ENCODE measurements around the gene CALML4.
"Not testable (repeated sequence)": the region's sequence is repeated elsewhere in the genome, so short reads cannot be mapped to it uniquely, and the experiment has no call there.

CALML4 gene

DNA sequence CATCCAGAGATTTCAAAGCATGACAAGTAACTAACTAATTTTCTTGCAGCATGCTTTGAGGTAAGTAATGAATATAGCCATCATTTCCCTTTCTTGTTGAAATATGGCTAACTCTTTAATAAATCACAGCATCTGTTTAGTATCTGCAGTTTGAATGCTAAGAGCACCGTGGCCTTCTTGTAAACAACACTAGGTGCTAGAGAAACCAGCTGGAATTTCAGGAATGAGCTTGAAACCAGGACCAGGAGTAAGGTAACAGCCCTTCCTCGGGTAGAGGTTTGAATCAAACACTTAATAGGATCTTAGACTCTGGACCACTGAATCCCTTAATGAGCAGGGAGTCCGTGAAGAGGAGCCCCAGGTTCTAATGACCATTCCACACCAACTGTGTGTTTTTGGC lies 13.6 kb downstream of the CALML4 start:
- no peak for DNase-seq (ENCODE audit: low read depth, low spot score)

DNA sequence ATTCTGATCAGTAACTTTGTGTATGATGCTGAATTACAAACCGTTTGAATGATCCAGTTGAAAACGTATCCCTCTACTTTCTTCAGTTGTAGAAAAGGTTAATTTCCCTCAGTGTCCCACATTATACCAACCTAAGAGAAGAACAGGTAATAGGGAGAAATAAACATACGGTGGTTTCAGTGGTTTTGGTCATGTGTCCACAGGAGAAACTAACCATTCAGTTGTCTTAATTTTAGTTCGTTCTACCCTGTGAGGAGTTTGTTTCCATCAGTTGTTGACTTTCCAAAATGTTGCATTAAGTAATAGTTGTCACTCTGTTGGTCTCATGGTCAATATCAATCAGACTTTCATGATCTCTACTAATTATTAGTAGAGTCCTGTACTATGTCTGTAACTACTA lies 15.1 kb downstream of the CALML4 start:
- no peak for DNase-seq (ENCODE audit: low read depth, low spot score)

DNA sequence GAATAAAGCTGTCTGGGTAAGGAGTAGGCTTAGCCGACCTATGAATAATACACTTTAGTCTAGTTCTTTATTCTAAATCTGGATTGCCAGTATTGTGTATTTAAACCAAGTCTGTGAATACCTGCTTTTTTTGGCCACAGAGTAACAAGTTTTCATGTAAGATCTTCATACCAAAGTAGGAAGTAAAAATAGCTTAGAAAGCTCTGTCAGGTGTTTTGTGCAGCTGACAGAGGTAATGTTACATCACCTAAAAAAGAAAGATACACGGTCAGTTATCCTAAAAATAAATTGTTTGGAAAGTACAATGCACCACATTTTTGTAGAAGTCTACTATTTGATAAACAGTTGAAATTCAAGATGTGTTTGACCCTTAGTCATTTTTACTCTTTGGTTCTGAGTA lies 16.5 kb downstream of the CALML4 start:
- no peak for DNase-seq (ENCODE audit: low read depth, low spot score)

DNA sequence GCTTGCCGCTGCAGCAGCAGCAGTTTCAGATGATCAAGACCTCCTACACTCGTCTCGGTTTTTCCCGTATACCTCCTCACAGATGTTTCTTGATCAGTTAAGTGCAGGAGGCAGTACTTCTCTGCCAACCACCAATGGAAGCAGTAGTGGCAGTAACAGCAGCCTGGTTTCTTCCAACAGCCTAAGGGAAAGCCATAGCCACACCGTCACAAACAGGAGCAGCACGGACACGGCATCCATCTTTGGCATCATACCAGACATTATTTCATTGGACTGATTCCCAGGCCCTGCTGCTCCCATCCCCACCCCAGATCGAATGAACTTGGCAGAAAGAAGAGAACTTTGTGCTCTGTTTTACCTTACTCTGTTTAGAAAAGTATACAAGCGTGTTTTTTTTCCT lies 17.6 kb downstream of the CALML4 start:
- DNase-seq (ENCODE audit: low read depth, low spot score): no peak

DNA sequence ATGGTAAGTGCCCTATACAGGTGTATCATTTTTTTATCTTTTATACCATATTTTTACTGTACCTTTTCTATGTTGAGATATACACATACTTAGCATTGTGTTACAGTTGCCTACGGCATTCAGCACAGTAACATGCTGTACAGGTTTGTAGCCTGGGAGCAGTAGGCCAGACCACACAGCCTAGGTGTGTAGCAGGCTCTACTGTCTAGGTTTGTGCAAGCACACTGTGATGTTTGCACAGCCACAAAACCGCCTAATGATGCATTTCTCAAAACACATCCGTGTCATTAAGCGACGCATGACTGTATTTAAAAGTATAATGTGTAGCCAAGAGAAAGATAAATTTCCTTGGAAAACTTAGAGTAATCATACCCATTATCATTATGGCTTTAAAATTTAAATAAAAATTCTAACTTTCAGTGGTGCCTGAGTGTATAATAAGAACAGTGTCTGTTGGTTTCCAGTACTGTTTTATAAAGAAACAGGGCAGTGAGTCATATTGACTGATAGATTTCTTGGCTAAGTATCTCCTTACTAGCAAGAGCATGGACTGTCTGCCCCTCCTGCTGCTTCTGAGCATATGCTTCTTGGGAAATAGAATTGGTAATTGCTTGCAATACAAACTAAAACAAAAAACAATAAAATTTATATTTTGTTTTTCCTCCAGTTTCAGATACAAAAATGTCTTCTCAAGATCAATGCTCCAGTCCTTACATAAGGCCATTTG lies 18.3 kb downstream of the CALML4 start:
- no peak for DNase-seq (ENCODE audit: low read depth, low spot score)

DNA sequence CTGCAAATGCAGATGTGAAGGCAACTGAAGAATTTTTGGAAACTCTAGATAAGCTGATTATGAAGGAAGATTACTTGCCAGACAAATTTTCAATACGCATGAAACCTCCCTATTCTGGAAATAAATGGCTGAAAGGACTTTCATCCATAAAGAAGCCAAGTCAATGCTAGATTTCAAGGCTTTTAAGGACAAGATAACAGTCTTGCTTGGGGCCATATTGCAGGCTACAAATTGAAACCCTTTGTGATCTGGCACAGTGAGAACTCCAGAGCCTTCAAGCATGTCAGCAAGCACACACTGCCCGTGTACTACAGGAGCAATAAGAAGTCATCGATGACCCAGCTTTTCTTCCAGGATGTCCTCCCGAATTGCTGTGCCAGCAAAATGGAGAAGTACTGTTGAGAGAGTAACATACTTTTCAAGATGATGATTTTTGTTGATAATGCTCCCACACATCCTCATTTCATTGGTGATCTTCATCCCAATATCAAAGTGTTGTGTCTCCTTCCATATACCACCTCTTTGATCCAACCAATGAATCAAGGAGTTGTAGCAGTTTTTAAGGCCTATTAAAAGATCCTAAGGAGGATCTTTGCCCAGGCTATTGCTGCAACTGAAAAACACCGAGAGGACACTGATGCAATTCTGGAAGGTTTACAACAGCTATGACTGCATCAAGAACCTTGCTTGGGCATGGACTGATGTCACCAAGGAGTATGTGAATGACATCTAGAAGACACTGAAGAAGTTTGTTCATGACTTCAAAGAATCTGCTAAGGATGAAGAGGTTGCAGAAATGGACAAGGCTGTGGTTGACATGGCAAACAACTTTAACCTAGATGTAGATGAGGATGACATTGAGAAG lies 20.3 kb downstream of the CALML4 start:
- no peak for DNase-seq (ENCODE audit: low read depth, low spot score)

DNA sequence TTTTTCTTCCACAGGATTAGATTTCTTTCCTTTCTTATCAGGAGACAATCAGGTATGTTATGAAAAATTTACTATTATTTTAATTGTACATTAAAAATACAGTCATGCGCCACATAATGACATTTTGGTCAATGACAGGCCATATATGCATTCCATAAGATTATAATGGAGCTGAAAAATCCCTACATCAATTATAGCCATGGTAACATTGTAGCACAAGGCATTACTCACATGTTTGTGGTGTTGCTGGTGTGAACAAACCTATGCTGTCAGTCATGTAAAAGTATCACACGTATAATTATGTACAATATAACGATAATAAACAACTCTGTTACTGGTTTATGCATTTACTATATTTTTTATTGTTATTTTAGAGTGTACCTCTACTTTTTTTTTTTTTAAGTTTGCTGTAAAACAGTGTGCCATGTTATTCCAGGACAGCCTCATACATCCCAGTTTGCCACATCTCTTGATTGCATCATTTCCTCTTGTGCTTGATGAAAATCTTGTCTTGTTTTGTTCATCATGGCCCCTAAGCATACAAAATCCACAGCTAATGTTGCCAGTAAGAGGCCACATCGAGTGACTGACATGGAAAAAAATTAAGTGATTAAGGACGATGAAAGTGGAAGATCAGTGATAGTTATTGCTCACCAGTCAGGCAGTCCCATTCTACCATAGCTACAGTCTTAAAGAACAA lies 21.4 kb downstream of the CALML4 start:
- no peak for DNase-seq (ENCODE audit: low read depth, low spot score)

DNA sequence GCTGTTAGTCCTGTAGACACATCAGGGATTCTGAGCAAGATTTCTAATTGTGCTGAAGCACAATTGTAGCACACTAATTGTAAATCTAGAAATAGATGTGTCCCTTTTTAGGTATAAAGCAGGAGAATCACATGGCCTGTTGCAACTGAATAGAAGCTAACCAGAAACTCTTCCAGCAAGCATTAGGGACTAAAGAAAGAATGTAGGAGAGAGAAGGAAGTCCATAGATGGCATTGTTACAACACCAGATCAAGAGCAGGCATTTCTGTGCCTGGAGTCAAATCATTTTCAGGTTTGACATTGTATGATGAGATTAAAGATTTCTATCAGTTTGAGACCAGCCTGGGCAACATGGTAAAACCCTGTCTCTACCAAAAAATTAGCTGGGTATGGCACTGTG lies 27.4 kb downstream of the CALML4 start:
- DNase-seq (ENCODE audit: low read depth, low spot score): no peak

DNA sequence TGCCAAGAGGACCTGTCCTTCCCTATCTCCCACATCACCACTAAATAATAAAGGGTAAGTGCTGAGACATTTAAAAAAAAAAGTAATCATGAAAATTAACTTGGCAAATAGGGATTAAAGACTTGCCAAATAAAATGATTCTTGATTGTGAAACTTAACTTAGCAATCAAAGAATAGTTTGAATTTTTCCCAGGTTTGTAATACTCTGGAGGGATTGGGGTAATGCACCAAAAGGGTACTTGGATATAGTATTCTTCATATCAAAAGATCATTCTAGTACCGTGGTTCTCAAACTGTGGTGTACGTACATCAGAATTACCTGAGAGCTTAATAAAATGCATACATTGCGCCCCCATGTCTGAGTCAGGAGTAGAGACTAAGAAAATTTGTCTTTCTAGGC lies 28.5 kb downstream of the CALML4 start:
- DNase-seq (ENCODE audit: low read depth, low spot score): no peak

DNA sequence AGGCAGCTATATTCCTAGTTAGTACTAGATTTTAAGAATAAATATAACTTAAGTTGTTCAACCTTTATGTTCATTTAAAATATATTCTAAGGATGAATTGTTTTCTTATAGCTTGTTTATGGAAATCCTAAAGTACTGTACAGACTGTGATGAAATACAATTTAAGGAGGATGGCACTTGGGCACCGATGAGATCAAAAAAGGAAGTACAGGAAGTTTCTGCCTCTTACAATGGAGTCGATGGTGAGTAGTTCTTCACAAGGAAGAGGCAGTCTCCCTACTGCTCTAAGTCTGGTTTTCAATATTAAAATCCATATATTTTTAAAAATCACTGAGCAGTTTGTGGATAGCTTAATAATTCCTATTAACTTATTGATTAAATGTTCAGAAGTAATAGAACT lies 29.6 kb downstream of the CALML4 start:
- DNase-seq (ENCODE audit: low read depth, low spot score): no peak

DNA sequence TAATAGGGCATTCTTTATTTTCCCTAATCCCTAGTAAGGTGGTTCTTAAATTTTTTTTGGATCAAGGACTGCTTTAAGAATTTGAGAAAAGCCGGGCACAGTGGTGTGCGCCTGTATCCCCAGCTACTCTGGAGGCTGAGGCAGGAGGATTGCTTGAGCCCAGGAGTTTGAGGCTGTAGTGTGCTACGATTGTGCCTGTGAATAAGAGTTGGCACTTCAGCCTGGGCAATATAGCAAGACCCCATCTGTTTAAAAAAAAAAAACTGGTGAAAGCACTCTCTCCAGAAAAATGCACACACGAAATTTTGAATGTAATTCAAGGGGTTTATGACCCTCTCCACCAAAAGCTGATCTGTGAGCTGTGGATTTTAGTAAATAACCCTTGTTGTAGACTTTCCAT lies 32.0 kb downstream of the CALML4 start:
- DNase-seq (ENCODE audit: low read depth, low spot score): no peak

DNA sequence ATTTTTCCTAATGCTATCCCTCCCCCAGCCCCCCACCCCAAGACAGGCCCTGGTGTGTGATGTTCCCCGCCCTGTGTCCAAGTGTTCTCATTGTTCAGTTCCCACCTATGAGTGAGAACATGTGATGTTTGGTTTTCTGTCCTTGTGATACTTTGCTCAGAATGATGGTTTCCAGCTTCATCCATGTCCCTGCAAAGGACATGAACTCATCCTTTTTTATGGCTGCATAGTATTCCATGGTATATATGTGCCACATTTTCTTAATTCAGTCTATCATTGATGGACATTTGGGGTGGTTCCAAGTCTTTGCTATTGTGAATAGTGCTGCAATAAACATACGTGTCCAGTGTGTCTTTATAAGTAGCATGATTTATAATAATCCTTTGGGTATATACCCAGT lies 33.1 kb downstream of the CALML4 start:
- DNase-seq (ENCODE audit: low read depth, low spot score): not testable (repeated sequence)

DNA sequence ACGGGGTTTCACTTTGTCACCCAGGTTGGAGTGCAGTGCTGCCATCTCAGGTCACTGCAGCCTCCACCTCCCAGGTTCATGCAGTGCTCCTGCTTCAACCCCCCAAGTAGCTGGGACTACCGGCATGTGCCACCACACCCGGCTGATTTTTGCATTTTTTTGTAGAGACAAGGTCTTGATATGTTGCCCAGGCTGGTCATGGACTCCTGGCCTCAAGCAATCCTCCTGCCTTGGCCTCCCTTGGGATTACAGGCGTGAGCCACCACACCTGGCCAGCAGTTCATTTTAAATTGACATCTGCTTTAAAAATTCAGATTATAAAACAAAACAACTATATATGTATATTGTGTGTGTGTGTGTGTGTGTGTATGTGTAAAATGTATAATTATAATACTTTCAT lies 38.3 kb downstream of the CALML4 start:
- no peak for DNase-seq (ENCODE audit: low read depth, low spot score)

DNA sequence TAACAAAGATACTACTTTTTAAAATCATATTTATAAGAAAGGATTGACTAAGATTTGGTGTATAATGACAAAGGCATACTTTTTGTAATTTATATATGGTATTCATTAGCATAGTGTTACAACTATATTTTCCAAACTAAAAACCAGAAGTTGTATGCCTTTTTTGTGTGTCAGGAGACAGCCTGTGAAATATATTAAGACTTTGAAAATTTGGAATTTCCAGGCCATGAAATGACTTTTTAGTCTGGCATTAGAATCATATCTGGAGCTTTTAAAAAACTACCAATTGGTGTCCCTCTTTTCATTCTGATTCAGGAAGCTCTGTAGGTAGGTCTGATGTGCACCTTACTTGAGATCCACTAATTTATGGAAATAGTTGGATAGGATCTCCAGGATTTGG lies 41.9 kb downstream of the CALML4 start:
- DNase-seq (ENCODE audit: low read depth, low spot score): no peak

DNA sequence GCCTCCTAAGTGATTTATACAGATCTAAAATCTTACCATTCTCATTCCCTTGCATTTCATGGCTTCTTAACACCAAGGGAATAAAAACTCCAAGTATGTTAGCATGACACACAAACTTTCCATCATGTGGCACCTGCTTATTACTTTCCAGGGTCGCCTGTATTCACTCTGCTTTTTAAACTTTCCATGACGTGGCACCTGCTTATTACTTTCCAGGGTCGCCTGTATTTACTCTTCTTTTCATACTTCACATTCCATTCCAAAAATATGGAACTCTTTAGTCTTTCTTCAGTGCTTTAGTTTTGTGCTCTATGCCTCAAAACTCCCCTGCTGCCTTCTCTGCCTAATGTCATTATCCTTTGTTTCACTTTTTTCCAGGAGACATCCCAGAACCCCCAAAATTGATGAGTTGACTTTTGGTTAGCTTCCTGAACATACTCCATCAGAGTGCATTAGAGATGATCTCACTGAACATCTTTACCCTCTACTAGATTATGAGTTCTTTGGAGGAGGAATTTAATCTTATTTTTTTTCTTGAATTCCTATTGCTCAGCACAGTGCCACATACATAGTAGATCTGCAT lies 47.0 kb downstream of the CALML4 start:
- no peak for DNase-seq (ENCODE audit: low read depth, low spot score)

DNA sequence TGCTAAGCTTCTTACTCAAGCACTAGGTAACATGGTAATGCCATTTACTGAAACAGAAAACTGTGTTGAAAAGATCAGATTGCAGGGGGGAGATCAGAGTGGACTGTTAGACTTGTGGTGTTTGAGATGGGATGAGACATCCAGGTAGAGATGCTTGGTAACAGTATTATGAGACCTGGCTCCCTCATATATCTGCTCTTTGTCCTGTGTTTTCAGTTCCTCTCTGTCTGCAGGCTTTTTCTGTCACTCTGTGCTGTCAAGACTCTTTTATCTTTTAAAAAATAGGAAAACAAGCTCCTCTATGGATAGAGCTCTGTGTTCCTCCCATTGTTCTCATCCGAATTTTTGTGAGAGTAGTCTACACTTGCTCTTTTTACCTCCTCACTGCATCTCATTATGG lies 48.1 kb downstream of the CALML4 start:
- DNase-seq (ENCODE audit: low read depth, low spot score): no peak

DNA sequence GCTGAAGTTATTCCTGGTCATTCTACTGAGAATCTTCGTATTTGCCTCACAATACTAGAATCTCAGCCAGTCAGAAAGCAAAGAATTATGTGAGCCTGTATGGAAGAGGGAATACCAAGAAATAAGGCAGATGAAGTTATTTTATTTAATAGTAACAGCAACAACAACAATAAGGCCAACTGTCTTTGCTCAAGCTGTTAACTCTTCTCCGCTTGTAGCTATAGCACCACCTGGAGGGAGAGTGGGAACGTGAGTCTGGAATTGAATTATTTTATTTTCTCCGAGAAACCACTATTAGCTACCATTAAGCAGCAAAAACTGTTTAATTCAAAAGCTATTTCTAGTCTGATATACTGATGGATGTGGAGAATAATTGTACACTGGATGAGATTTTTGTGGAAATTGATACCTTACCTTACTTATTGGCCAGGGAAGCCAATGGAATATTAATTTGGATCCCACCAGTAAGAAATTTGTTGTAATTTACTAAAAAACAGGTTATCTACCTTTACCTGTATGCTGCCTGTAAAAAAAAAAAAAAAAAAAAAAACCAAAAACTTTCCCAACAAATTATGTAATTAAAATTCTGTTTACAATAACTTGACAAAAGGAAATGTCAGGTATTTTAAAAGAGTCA lies 50.1 kb downstream of the CALML4 start:
- DNase-seq (ENCODE audit: low read depth, low spot score): peak; percentile 15

DNA sequence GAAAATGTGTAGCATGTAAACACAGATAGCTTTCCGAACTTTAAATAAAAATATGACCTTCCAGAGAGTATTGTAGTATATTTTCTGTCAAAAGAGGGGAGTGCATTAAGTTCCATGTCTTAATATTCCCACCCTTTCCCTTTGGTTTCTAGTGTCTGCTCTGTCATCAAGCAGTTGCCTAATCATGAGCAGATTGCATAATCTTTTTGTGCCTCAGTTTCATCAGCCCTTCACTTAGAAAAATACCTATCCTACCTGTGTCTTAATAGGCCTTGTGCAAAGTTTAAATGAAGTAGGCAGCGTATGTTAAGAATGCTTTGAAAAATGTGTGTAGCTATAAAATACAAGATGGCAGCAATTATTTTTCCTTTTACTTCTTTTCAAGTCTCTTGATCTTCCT lies 52.8 kb downstream of the CALML4 start:
- DNase-seq (ENCODE audit: low read depth, low spot score): no peak

DNA sequence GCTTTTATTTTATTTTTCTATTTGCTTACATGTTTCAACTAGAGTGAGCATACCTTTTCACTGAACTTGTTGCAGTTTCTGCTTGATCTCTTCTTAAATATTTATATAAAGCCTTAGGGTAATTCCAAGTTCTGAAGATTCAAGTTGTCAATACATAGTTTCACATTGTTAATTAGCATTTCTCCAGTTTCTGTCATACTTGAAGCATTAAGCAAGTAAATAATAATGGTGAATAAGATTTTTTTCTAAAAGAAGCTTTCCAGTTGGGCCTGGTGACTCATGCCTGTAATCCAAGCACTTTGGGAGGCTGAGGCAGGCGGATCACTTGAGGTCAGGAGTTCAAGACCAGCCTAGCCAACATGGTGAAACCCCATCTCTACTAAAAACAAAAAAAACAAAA lies 53.9 kb downstream of the CALML4 start:
- no peak for DNase-seq (ENCODE audit: low read depth, low spot score)

DNA sequence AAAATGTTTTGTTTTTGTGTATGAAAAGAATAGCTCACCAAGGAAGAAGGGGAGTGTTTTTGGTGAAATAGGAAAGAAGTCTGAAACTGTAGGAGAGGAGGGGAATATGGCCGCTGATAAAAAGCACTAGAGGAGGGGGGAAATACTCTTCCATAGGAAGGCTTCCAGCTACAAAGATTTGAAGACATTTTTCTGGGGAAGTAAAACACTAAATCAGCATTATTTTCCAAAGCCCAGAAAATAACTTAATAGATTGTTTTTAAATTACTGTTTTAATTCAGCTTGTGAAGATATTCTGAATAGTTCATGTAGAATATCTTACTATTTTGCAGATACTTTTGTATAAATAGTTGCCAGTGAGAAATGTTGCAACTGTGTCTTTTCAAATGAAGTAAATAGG lies 54.9 kb downstream of the CALML4 start:
- no peak for DNase-seq (ENCODE audit: low read depth, low spot score)

DNA sequence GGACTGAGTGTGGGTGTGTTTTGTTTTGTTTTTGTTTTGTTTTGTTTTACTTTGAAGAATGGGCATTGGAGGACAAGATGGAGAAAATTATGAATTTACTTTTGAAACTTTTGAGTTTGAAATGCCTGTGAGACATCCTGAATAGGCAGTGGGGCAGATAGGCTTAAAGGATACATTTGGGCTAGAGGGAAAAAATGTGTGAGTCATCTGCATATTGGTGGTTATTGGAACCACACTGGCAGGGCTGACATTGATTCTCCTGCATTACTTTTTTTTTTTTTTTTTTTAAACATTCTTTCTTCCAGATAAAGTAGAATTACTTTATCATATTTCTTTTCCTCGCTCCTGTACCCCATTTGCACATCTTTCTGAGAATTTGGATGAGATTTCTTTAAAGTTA lies 56.1 kb downstream of the CALML4 start:
- no peak for DNase-seq (ENCODE audit: low read depth, low spot score)

DNA sequence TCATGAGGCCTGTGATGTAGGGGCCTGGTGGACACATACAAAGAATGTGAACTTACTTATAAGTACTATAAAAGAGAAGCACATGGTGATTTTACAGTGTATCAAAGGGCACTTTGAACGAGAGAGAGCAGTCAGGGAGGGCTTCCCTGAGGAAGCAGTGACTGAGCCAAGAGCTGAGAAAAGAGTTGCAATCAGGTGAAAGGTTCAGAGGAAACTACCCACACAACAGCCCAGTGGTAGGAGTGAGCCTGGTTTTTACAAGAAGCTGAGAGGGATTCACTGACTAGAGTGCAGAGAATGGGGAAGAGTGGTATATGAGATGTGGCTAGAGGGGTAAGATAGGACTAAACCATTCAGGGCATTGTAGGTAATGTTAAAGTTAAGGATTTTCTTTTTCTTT lies 57.1 kb downstream of the CALML4 start:
- no peak for DNase-seq (ENCODE audit: low read depth, low spot score)
